ENCODE data around the gene ZBTB8A. TPM values are rescaled to one million over a fixed set of nuclear protein-coding genes. Genes with fewer than 3 reads are reported as not detected.
"Not testable (repeated sequence)": the region's sequence is repeated elsewhere in the genome, so short reads cannot be mapped to it uniquely, and the experiment has no call there.

Gene ZBTB8A
- total RNA-seq, 3 donors from 2014 or later, result 0.19 to 0.24 (median 0.23) TPM

GRCh38 chr1:32557035-32557434 is 17.8 kb downstream of the ZBTB8A start:
- not testable (repeated sequence) for ATAC-seq; H3K9me3 Mint-ChIP-seq; H3K4me1 Mint-ChIP-seq (ENCODE audit: low read depth); H3K36me3 Mint-ChIP-seq (ENCODE audit: insufficient read depth); H3K27me3 Mint-ChIP-seq (ENCODE audit: low read depth); DNase-seq; H3K4me3 Mint-ChIP-seq

GRCh38 chr1:32557812-32558211 is 18.6 kb downstream of the ZBTB8A start:
- H3K4me1 Mint-ChIP-seq (ENCODE audit: low read depth), result no peaks in the 10 kb centered on the region
- H3K36me3 Mint-ChIP-seq (ENCODE audit: insufficient read depth), result no peaks in the 10 kb centered on the region
- H3K4me3 Mint-ChIP-seq, result no peak overlapping the region
- DNase-seq (no peak), ATAC-seq (no peak)
- H3K27me3 Mint-ChIP-seq (ENCODE audit: low read depth), result peaks cover 4% of the 10 kb centered on the region
- no peaks in the 10 kb centered on the region for H3K9me3 Mint-ChIP-seq

- no peak for DNase-seq
- no peak overlapping the region for H3K4me3 Mint-ChIP-seq
- H3K36me3 Mint-ChIP-seq (ENCODE audit: insufficient read depth), result no peaks in the 10 kb centered on the region
- no peaks in the 10 kb centered on the region for H3K9me3 Mint-ChIP-seq
- no peaks in the 10 kb centered on the region for H3K27me3 Mint-ChIP-seq (ENCODE audit: low read depth)
- ATAC-seq, result no peak
- H3K4me1 Mint-ChIP-seq (ENCODE audit: low read depth), result no peaks in the 10 kb centered on the region
Measured at GRCh38 chr1:32568929-32569328, 29.7 kb downstream of the ZBTB8A start.

GRCh38 chr1:32580348-32581017 is 41.3 kb downstream of the ZBTB8A start:
- no peak overlapping the region for H3K4me3 Mint-ChIP-seq
- peaks cover 4% of the 10 kb centered on the region for H3K27me3 Mint-ChIP-seq (ENCODE audit: low read depth)
- ATAC-seq (no peak), DNase-seq (no peak)
- H3K36me3 Mint-ChIP-seq (ENCODE audit: insufficient read depth), result no peaks in the 10 kb centered on the region
- no peaks in the 10 kb centered on the region for H3K9me3 Mint-ChIP-seq
- H3K4me1 Mint-ChIP-seq (ENCODE audit: low read depth), result no peaks in the 10 kb centered on the region

- no peaks in the 10 kb centered on the region for H3K36me3 Mint-ChIP-seq (ENCODE audit: insufficient read depth)
- no peak for ATAC-seq
Measured at GRCh38 chr1:32592943-32593342, 53.7 kb downstream of the ZBTB8A start.

GRCh38 chr1:32600034-32600433 is 60.8 kb downstream of the ZBTB8A start:
- no peaks in the 10 kb centered on the region for H3K27me3 Mint-ChIP-seq (ENCODE audit: low read depth)
- H3K4me1 Mint-ChIP-seq (ENCODE audit: low read depth), result no peaks in the 10 kb centered on the region
- no peak for DNase-seq
- H3K36me3 Mint-ChIP-seq (ENCODE audit: insufficient read depth), result no peaks in the 10 kb centered on the region
- ATAC-seq, result no peak
- H3K4me3 Mint-ChIP-seq, result no peak overlapping the region
- no peaks in the 10 kb centered on the region for H3K9me3 Mint-ChIP-seq

More at GRCh38 chr1:32592943-32593342, 53.7 kb downstream of the ZBTB8A start:
- Mint-ChIP-seq H3K4me1 (ENCODE audit: low read depth) (no peaks in the 10 kb centered on the region), H3K9me3 (no peaks in the 10 kb centered on the region), H3K4me3 (no peak overlapping the region), H3K27me3 (ENCODE audit: low read depth) (peaks cover 2% of the 10 kb centered on the region)
- DNase-seq, result no peak

- DNase-seq, result no peak
- H3K9me3 Mint-ChIP-seq, result no peaks in the 10 kb centered on the region
- no peak overlapping the region for H3K4me3 Mint-ChIP-seq
- no peaks in the 10 kb centered on the region for H3K36me3 Mint-ChIP-seq (ENCODE audit: insufficient read depth)
- H3K27me3 Mint-ChIP-seq (ENCODE audit: low read depth), result no peaks in the 10 kb centered on the region
- no peak for ATAC-seq
- H3K4me1 Mint-ChIP-seq (ENCODE audit: low read depth), result no peaks in the 10 kb centered on the region
Measured at GRCh38 chr1:32605711-32606424, 66.6 kb downstream of the ZBTB8A start.

- no peaks in the 10 kb centered on the region for H3K4me1 Mint-ChIP-seq (ENCODE audit: low read depth)
- no peaks in the 10 kb centered on the region for H3K36me3 Mint-ChIP-seq (ENCODE audit: insufficient read depth)
- H3K9me3 Mint-ChIP-seq, result no peaks in the 10 kb centered on the region
- DNase-seq (no peak), ATAC-seq (no peak)
- H3K4me3 Mint-ChIP-seq, result no peak overlapping the region
- H3K27me3 Mint-ChIP-seq (ENCODE audit: low read depth), result no peaks in the 10 kb centered on the region
Measured at GRCh38 chr1:32606565-32607371, 67.5 kb downstream of the ZBTB8A start.

GRCh38 chr1:32609180-32609579 is 70.0 kb downstream of the ZBTB8A start:
- H3K4me3 Mint-ChIP-seq, result no peak overlapping the region
- DNase-seq (no peak), ATAC-seq (no peak)
- no peaks in the 10 kb centered on the region for H3K36me3 Mint-ChIP-seq (ENCODE audit: insufficient read depth)
- no peaks in the 10 kb centered on the region for H3K27me3 Mint-ChIP-seq (ENCODE audit: low read depth)
- H3K4me1 Mint-ChIP-seq (ENCODE audit: low read depth), result peaks cover 5% of the 10 kb centered on the region
- H3K9me3 Mint-ChIP-seq, result no peaks in the 10 kb centered on the region

- Mint-ChIP-seq H3K36me3 (ENCODE audit: insufficient read depth) (peaks cover 3% of the 10 kb centered on the region), H3K4me3 (peak overlapping the region; percentile 70), H3K27me3 (ENCODE audit: low read depth) (no peaks in the 10 kb centered on the region), H3K4me1 (ENCODE audit: low read depth) (peaks cover 5% of the 10 kb centered on the region), H3K9me3 (no peaks in the 10 kb centered on the region)
- no peak for DNase-seq
- ATAC-seq, result no peak
Measured at GRCh38 chr1:32611859-32612188, 72.6 kb downstream of the ZBTB8A start.

GRCh38 chr1:32612189-32612881 is 73.1 kb downstream of the ZBTB8A start:
- Mint-ChIP-seq H3K36me3 (ENCODE audit: insufficient read depth) (peaks cover 3% of the 10 kb centered on the region), H3K27me3 (ENCODE audit: low read depth) (no peaks in the 10 kb centered on the region), H3K4me3 (peak overlapping the region; percentile 70), H3K4me1 (ENCODE audit: low read depth) (peaks cover 5% of the 10 kb centered on the region), H3K9me3 (no peaks in the 10 kb centered on the region)
- DNase-seq, result peak; percentile 10
- ATAC-seq, result peak; percentile 99 to 100

- H3K9me3 Mint-ChIP-seq, result no peaks in the 10 kb centered on the region
Measured at GRCh38 chr1:32613472-32613871, 74.2 kb downstream of the ZBTB8A start.

GRCh38 chr1:32618673-32619221 is 79.5 kb downstream of the ZBTB8A start:
- Mint-ChIP-seq H3K27me3 (ENCODE audit: low read depth) (no peaks in the 10 kb centered on the region), H3K9me3 (no peaks in the 10 kb centered on the region), H3K4me1 (ENCODE audit: low read depth) (peaks cover 14% of the 10 kb centered on the region), H3K4me3 (no peak overlapping the region), H3K36me3 (ENCODE audit: insufficient read depth) (peaks cover 26% of the 10 kb centered on the region)
- DNase-seq (no peak), ATAC-seq (no peak)

More at GRCh38 chr1:32613472-32613871, 74.2 kb downstream of the ZBTB8A start:
- H3K4me1 Mint-ChIP-seq (ENCODE audit: low read depth), result peaks cover 5% of the 10 kb centered on the region
- ATAC-seq (no peak), DNase-seq (no peak)
- no peaks in the 10 kb centered on the region for H3K27me3 Mint-ChIP-seq (ENCODE audit: low read depth)
- peaks cover 5% of the 10 kb centered on the region for H3K36me3 Mint-ChIP-seq (ENCODE audit: insufficient read depth)
- no peak overlapping the region for H3K4me3 Mint-ChIP-seq

Measured in activated T-cell treated with anti-CD3 and anti-CD28 coated beads, Interleukin-2, amount 50 U/mL, for 4 hours (primary cell).